WTC11 (cell line): ENCODE data around the gene UBE2J2.

Experiments used
- CBFB ChIP-seq: sonication (generic); formaldehyde crosslinking; IDR thresholded peaks from 2 replicates; pipeline ENCODE4 v1.8.1; 2022; ENCODE audit warnings: mild to moderate bottlenecking, low read depth, missing genetic modification reagents
- CTCF ChIP-seq: fragments of 200-600 bp; IDR thresholded peaks from 2 replicates; pipeline ENCODE4 v1.8.0; 2022; ENCODE audit warnings: antibody characterized with exemption
- ELF4 ChIP-seq: sonication (generic); formaldehyde crosslinking; IDR thresholded peaks from 2 replicates; pipeline ENCODE4 v1.8.1; 2022; ENCODE audit warnings: low read depth, mild to moderate bottlenecking, moderate library complexity, missing genetic modification reagents
- ESRRA ChIP-seq: sonication (generic); formaldehyde crosslinking; IDR thresholded peaks from 2 replicates; pipeline ENCODE4 v1.8.1; 2022; ENCODE audit warnings: mild to moderate bottlenecking, missing genetic modification reagents, borderline replicate concordance
- FOXP1 ChIP-seq: sonication (generic); formaldehyde crosslinking; IDR thresholded peaks from 2 replicates; pipeline ENCODE4 v1.8.0; 2022; ENCODE audit warnings: missing genetic modification reagents, mild to moderate bottlenecking, moderate library complexity, borderline replicate concordance
- RELA ChIP-seq: sonication (generic); formaldehyde crosslinking; IDR thresholded peaks from 2 replicates; pipeline ENCODE4 v1.8.1; 2022; ENCODE audit warnings: missing genetic modification reagents, mild to moderate bottlenecking, borderline replicate concordance
- TEAD1 ChIP-seq: sonication (generic); formaldehyde crosslinking; IDR thresholded peaks from 2 replicates; pipeline ENCODE4 v1.8.0; 2022; ENCODE audit warnings: mild to moderate bottlenecking, missing genetic modification reagents
- ZBTB43 ChIP-seq: sonication (generic); formaldehyde crosslinking; IDR thresholded peaks from 2 replicates; pipeline ENCODE4 v1.8.1; 2023; ENCODE audit warnings: mild to moderate bottlenecking, missing genetic modification reagents
- TF ChIP-seq, protein P1 (sequence below): sonication (generic); formaldehyde crosslinking; IDR thresholded peaks from 2 replicates; pipeline ENCODE4 v1.8.0; 2022; ENCODE audit warnings: mild to moderate bottlenecking, missing genetic modification reagents
- TF ChIP-seq, protein P2 (sequence below): sonication (generic); formaldehyde crosslinking; conservative IDR thresholded peaks from 2 replicates; pipeline ENCODE4 v1.8.1; 2022; ENCODE audit warnings: mild to moderate bottlenecking, missing genetic modification reagents

DNA sequence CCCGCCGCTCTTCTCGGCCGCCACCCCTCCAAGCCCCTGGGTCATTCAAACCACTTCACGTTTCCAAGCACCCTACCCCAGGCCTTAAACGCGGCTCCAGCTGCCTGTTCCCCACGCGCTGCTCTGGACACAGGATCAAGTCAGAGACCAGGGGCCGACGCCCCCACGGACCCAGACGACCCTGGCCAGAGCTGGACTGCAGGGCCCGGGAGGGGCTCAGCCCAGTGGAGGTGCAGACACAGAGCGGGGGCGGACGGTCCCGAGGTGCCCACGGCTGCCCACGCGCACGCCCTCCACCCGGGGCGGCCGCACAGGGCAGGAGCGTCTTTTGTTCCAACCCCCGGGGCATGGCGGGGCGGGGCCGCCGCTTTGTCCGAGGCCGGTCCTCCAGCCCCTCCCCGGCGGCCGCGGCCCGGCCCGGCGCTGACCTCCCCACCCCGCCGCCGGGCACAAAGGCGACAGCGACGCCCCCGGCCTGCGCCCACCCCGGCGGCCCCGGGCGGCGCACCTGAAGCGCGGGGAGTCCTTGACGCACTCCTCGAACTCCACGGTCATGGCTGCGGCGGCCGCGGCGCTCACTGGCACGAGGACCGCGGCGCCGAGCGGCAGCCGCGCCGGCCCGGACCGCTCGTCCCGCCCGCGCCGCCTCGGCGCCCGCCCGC lies 33.7 kb upstream of the UBE2J2 start:
- TF ChIP-seq CBFB (CRISPR knock-in tag) (no peak), ELF4 (no peak), CTCF (no peak), RELA (no peak), TEAD1 (no peak), ESRRA (CRISPR knock-in tag) (no peak), FOXP1 (no peak; the same call in 1 of the 2 replicates), ZBTB43 (CRISPR knock-in tag) (no peak)
- TF ChIP-seq, protein P1, sequence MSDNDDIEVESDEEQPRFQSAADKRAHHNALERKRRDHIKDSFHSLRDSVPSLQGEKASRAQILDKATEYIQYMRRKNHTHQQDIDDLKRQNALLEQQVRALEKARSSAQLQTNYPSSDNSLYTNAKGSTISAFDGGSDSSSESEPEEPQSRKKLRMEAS = no peak
- TF ChIP-seq, protein P2, sequence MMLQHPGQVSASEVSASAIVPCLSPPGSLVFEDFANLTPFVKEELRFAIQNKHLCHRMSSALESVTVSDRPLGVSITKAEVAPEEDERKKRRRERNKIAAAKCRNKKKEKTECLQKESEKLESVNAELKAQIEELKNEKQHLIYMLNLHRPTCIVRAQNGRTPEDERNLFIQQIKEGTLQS (CRISPR knock-in tag) = no peak
